ENCODE results near the gene RNF213. TPM values are rescaled to one million over a fixed set of nuclear protein-coding genes. Genes with fewer than 3 reads are reported as not detected.

The RNF213 gene
- total and polyA plus RNA-seq, 2 of the 8 experiments (the other 6 are each of a cell fraction or from before 2014, with no cell fraction given), result 33.8 to 62.8 TPM

- Histone ChIP-seq H4K5ac (ENCODE audit: insufficient read length, low read depth, low read length) (no peak overlapping the region), H2BK5ac (ENCODE audit: low read depth, low read length) (no peak overlapping the region), H4K91ac (replicated peaks; ENCODE audit: insufficient read length, low read length) (no peak overlapping the region), H2BK12ac (ENCODE audit: low read depth, low read length) (no peak overlapping the region), H3K36me3 (ENCODE audit: control insufficient read depth in 2 of 4, insufficient read depth in 4 of 4, low read length in 3 of 4) (peaks cover 7 to 28% (median 22%) of the 10 kb centered on the region in 4 experiments; a peak in 7 of 8 replicates), H3K4ac (replicated peaks; ENCODE audit: insufficient read length, low read depth, low read length) (no peak overlapping the region), H4K20me1 (replicated peaks in 1 of 2; ENCODE audit: control insufficient read depth in 1 of 2, insufficient read depth in 2 of 2, low read length in 2 of 2) (peaks cover 0 to 10% of the 10 kb centered on the region in 2 experiments), H3K4me1 (replicated peaks in 1 of 4; ENCODE audit: control insufficient read depth in 3 of 4, insufficient read depth in 4 of 4, low read length in 3 of 4) (peaks cover 0 to 3% (median under 1%) of the 10 kb centered on the region in 4 experiments; a peak in 2 of 7 replicates), H3K23ac (ENCODE audit: insufficient read length) (no peak overlapping the region), H3K56ac (replicated peaks; ENCODE audit: insufficient read length, low read depth, low read length) (no peak overlapping the region), H3K27ac (ENCODE audit: low read depth, low read length) (no peak overlapping the region), H3K9ac (replicated peaks in 1 of 4; ENCODE audit: extremely low read depth in 1 of 4, low read depth in 3 of 4, low read length in 3 of 4) (no peak overlapping the region), H2BK20ac (ENCODE audit: low read length) (no peak overlapping the region), H3K4me2 (ENCODE audit: insufficient read depth in 1 of 2, low read depth in 2 of 2, low read length in 2 of 2) (no peak overlapping the region), H3K79me1 (ENCODE audit: low read depth, low read length) (0 out of 2 replicates have a peak, but pooled peaks cover 3% of the 10 kb centered on the region), H3K14ac (ENCODE audit: insufficient read length) (no peak overlapping the region), H3K9me3 (ENCODE audit: insufficient read depth in 2 of 2, low read depth in 1 of 2, low read length in 1 of 2) (no peaks in the 10 kb centered on the region), H3K23me2 (ENCODE audit: low read depth, low read length) (no peaks in the 10 kb centered on the region), H2AFZ (ENCODE audit: low read length) (no peak overlapping the region), H3K18ac (ENCODE audit: extremely low read depth, low read length) (no peak overlapping the region), H2AK5ac (ENCODE audit: low read depth, low read length) (no peak overlapping the region), H3K4me3 (ENCODE audit: extremely low read depth in 1 of 4, insufficient read depth in 2 of 4, low read depth in 3 of 4, low read length in 4 of 4) (no peak overlapping the region), H2BK15ac (ENCODE audit: low read length) (no peak overlapping the region), H3K27me3 (replicated peaks in 1 of 4; ENCODE audit: control insufficient read depth in 3 of 4, extremely low read depth in 1 of 4, insufficient read depth in 3 of 4, low read length in 3 of 4) (no peaks in the 10 kb centered on the region), H4K8ac (ENCODE audit: extremely low read depth, insufficient read depth, low read length) (no peak overlapping the region), H2BK120ac (replicated peaks; ENCODE audit: low read depth, low read length) (no peak overlapping the region), H3K79me2 (ENCODE audit: control insufficient read depth in 1 of 2, insufficient read depth in 2 of 2, low read length in 2 of 2) (no peaks in the 10 kb centered on the region)
- FAIRE-seq, result no peak
- ChIA-PET CTCF (ENCODE audit: partially characterized antibody) (interaction anchor here (0.6 to 1.4 kb wide), 5 partner anchors 9 to 1234 kb away, joined by 3 to 7 read pairs (median 3); no protein-coding TSS in a partner anchor), POLR2A (ENCODE audit: partially characterized antibody) (interaction anchor here (1.0 to 1.9 kb wide), 4 partner anchors 13 to 91 kb away, joined by 3 to 5 read pairs (median 4); no protein-coding TSS in a partner anchor)
- WGBS, 2 experiments (ENCODE audit: extremely low coverage in 1 of 2, insufficient coverage in 1 of 2, insufficient read length in 1 of 2, insufficient replicate concordance in 2 of 2, low coverage in 1 of 2, low lambda C conversion rate in 2 of 2, missing lambda C conversion rate in 1 of 2), result 84% methylated on average over 21 of the region's 22 CpGs; no CpG with 5 or more reads in 1 of the 2 experiments
- TF ChIP-seq ASH2L (IDR thresholded peaks at IDR 0.05; ENCODE audit: low read length), result no peak
- no peak for TF ChIP-seq SUZ12 (IDR thresholded peaks at IDR 0.05; ENCODE audit: low read length)
- DNase-seq (ENCODE audit: low read depth in 1 of 2, low spot score in 2 of 2), result no peak
These were observed 27.3 kb downstream of the RNF213 start for GRCh38 chr17:80287806-80288567.

All from H1 (cell line).